GM23248 (cell line): Measurements from ENCODE around the gene GTPBP1. TPM values are rescaled to one million over a fixed set of nuclear protein-coding genes. Genes with fewer than 3 reads are reported as not detected.

Source experiments
- DNase-seq: peaks from one replicate; pipeline ENCODE4 v3.0.0-alpha.2; 2015
- H2AFZ ChIP-seq: fragments of 200-600 bp; sonication (generic); 2 replicates; pipeline ENCODE4 v1.6.1; 2016; ENCODE audit warnings: antibody characterized with exemption
- H3F3A ChIP-seq: fragments of 200-600 bp; sonication (generic); 2 replicates; pipeline ENCODE4 v1.6.1; 2016; ENCODE audit warnings: mild to moderate bottlenecking, antibody characterized with exemption, mixed run types; ENCODE audit not compliant: insufficient read depth
- H3K27ac ChIP-seq: fragments of 200-600 bp; sonication (generic); 2 replicates; pipeline ENCODE4 v1.5.1; 2016; ENCODE audit warnings: mild to moderate bottlenecking
- H3K27me3 ChIP-seq: fragments of 200-600 bp; sonication (generic); replicated peaks from 2 replicates; pipeline ENCODE4 v1.6.1; 2016; ENCODE audit warnings: mild to moderate bottlenecking; ENCODE audit not compliant: insufficient read depth
- H3K36me3 ChIP-seq: fragments of 200-600 bp; sonication (generic); 2 replicates; pipeline ENCODE4 v1.6.1; 2016; ENCODE audit warnings: low read depth, mild to moderate bottlenecking
- H3K4me1 ChIP-seq: fragments of 200-600 bp; sonication (generic); 2 replicates; pipeline ENCODE4 v1.6.1; 2016; ENCODE audit warnings: mild to moderate bottlenecking; ENCODE audit not compliant: insufficient read depth
- H3K4me2 ChIP-seq: fragments of 200-600 bp; sonication (generic); one replicate; pipeline ENCODE4 v1.6.1; 2016; ENCODE audit warnings: mild to moderate bottlenecking; ENCODE audit not compliant: unreplicated experiment
- H3K4me3 ChIP-seq: fragments of 200-600 bp; sonication (generic); 2 replicates; pipeline ENCODE4 v1.5.1; 2016; ENCODE audit warnings: mild to moderate bottlenecking
- H3K79me2 ChIP-seq: fragments of 200-600 bp; sonication (generic); 2 replicates; pipeline ENCODE4 v1.6.1; 2016; ENCODE audit warnings: mild to moderate bottlenecking; ENCODE audit not compliant: insufficient read depth
- H3K9ac ChIP-seq: fragments of 200-600 bp; sonication (generic); 2 replicates; pipeline ENCODE4 v1.6.1; 2016; ENCODE audit warnings: mild to moderate bottlenecking
- H3K9me2 ChIP-seq: fragments of 200-600 bp; sonication (generic); 2 replicates; pipeline ENCODE4 v1.6.1; 2016; ENCODE audit warnings: mixed run types, mild to moderate bottlenecking, moderate library complexity; ENCODE audit not compliant: insufficient read depth
- H3K9me3 ChIP-seq: fragments of 200-600 bp; sonication (generic); one replicate; pipeline ENCODE4 v1.6.1; 2017; ENCODE audit warnings: low read depth
- H4K20me1 ChIP-seq: fragments of 200-600 bp; sonication (generic); 2 replicates; pipeline ENCODE4 v1.6.0; 2016; ENCODE audit not compliant: insufficient read depth
- EZH2 ChIP-seq: fragments of 200-600 bp; sonication (generic); IDR thresholded peaks from 2 replicates; pipeline ENCODE4 v1.6.1; 2018; ENCODE audit warnings: antibody characterized with exemption, mild to moderate bottlenecking; ENCODE audit not compliant: insufficient read depth, poor library complexity, severe bottlenecking
- EZH2phosphoT487 ChIP-seq: fragments of 200-600 bp; sonication (generic); IDR thresholded peaks from 2 replicates; pipeline ENCODE4 v1.6.1; 2018; ENCODE audit warnings: antibody characterized with exemption, moderate library complexity, mild to moderate bottlenecking, low read depth; ENCODE audit not compliant: insufficient read depth
- WGBS, 2 experiments: methylation state at CpG; one replicate each; pipeline ENCODE4 v1.1.6; 2015 to 2017; ENCODE audit warnings: low lambda C conversion rate in 2 of 2, low coverage in 1 of 2; ENCODE audit errors: missing lambda C conversion rate in 2 of 2; 5-methylcytosine and 5-hydroxymethylcytosine counted together
- in situ Hi-C: fragments of 300-500 bp; cut with MboI; formaldehyde crosslinking; loops from 2 replicates; pipeline ENCODE4 v1.15.0; 2020
- polyA plus RNA-seq: library from polyadenylated mRNA; unstranded; fragments of >200 nt; fragmentation: Nextera tagmentation; extraction: Ambion mirVana; gene quantifications from 2 replicates; pipeline ENCODE4 v1.2.1, GENCODE V29; 2016
- total RNA-seq: library from RNA; depleted of rRNA; stranded (reverse); fragments of >200 nt; shearing (Covaris generic); gene quantifications from 2 replicates; pipeline ENCODE4 v1.2.3, GENCODE V29; 2014

The GTPBP1 gene
- total and polyA plus RNA-seq, 2 experiments from 2014 or later = 10.0 to 26.9 TPM

DNA sequence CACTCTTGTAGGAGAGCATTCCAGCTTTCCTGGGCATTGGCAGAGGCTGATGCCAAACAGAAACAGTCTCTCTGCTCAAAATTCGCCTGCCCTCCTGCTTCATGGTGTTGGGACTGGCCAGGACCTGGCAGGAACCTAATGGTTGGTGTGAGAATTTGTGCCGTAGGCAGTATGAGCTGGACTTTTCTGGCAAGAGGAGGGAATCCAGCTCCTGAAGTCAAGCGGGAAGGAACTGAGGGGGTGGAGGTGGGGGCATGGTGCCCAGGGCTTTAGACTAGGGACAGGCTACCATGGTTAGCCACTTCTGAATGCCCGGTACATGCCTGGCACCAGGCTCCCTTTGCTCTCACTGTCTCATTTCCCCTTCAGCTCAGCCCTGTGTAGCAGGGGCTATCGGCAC is 30.9 kb upstream of the GTPBP1 start:
- H2AFZ ChIP-seq = no peak overlapping the region
- no peak overlapping the region for H3K9ac ChIP-seq
- H3K9me2 ChIP-seq = no peaks in the 10 kb centered on the region
- no peaks in the 10 kb centered on the region for H3K9me3 ChIP-seq
- H3K4me3 ChIP-seq = no peak overlapping the region
- no peaks in the 10 kb centered on the region for H3F3A ChIP-seq
- H3K27me3 ChIP-seq = no peaks in the 10 kb centered on the region
- H3K4me2 ChIP-seq = no peak overlapping the region
- DNase-seq = peak; percentile 26
- in situ Hi-C loops = no loop called here
- H3K4me1 ChIP-seq = no peaks in the 10 kb centered on the region
- H3K79me2 ChIP-seq = no peaks in the 10 kb centered on the region
- no peak for TF ChIP-seq EZH2
- TF ChIP-seq EZH2phosphoT487 = no peak
- no peaks in the 10 kb centered on the region for H4K20me1 ChIP-seq
- no peak overlapping the region for H3K27ac ChIP-seq
- 72% methylated on average over 5 of the region's 5 CpGs for WGBS, 2 experiments
- H3K36me3 ChIP-seq = no peaks in the 10 kb centered on the region; the same call in 1 of the 2 replicates

DNA sequence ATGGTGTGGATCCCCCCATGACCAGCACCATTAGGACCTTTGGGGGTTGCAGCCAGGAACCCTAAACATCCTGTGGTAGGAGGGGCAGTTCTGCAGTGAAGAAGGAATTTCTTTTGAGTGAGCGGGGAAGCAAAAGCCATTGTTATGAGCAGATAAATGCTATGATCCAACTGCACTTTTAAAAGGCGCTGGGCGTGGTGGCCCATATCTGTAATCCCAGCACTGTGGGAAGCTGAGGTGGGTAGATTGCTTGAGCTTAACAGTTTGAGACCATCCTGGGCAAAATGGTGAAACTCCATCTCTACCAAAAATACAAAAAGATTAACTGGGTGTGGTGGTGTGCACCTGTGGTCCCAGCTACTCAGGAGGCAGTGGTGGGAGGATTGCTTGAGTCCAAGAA is 29.9 kb upstream of the GTPBP1 start:
- no peaks in the 10 kb centered on the region; the same call in 1 of the 2 replicates for H3K36me3 ChIP-seq
- no peaks in the 10 kb centered on the region for H3F3A ChIP-seq
- 0 out of 2 replicates have a peak, but pooled peaks cover 5% of the 10 kb centered on the region for H3K79me2 ChIP-seq
- no peaks in the 10 kb centered on the region for H3K4me1 ChIP-seq
- no peak for DNase-seq
- H4K20me1 ChIP-seq = no peaks in the 10 kb centered on the region
- H3K9me2 ChIP-seq = no peaks in the 10 kb centered on the region
- no peak overlapping the region for H3K4me2 ChIP-seq
- H3K9me3 ChIP-seq = no peaks in the 10 kb centered on the region
- WGBS, 2 experiments = 93 to 98% methylated on average over 3 of the region's 3 CpGs
- no peak for TF ChIP-seq EZH2phosphoT487
- no peak for TF ChIP-seq EZH2
- H3K9ac ChIP-seq = no peak overlapping the region
- in situ Hi-C loops = no loop called here
- no peaks in the 10 kb centered on the region for H3K27me3 ChIP-seq
- no peak overlapping the region for H3K27ac ChIP-seq
- H3K4me3 ChIP-seq = no peak overlapping the region
- no peak overlapping the region for H2AFZ ChIP-seq

DNA sequence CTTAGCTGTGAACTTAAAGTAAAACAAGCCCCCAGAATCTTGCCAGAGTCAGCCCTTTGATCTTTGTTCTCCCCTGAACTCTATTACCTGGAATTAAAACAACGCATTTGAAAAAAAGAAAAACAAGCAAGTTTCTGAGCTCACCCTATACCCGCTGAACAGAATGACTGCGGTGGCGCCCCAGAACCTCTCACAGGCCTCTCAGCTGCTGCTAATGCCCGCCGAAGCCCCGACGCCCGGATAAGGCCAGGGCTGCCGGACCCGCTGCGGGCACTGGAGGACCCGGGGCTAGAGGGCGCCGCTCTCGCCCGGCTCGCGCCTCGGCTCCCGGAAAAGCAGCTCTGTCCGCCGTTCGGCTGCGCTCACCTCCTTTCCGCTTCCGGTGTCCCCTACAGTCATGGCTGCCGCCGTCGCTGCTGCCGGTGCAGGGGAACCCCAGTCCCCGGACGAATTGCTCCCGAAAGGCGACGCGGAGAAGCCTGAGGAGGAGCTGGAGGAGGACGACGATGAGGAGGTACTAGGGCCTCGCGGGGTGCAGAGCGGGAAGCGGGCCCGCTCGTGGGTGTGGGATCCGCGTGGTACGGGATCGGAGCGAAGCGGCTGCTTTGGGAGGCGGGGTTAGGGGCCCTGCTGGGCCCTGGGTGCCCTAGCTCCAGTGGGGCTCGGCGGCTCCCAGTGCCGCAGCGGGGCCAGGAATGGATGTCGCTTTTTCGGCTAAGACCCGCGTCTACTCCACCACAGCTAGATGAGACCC is 24.0 kb upstream of the GTPBP1 start, which contains the start of gene TOMM22:
Gene TOMM22, plus strand, starts transcription at position 376 of the 754 bp plus-strand sequence. Its CDS starts 22 bp downstream, at position 398.
- H3K9ac ChIP-seq = peak within 1 kb of the TSS; percentile 90
- peaks cover 4% of the 10 kb centered on the region; the same call in 1 of the 2 replicates for H3K4me1 ChIP-seq
- TF ChIP-seq EZH2phosphoT487 (no peak), EZH2 (no peak)
- WGBS, 2 experiments = 1% methylated on average over 50 to 54 of the region's 60 CpGs
- H3K27me3 ChIP-seq = no peaks in the 10 kb centered on the region
- peak within 1 kb of the TSS; percentile 79 for H3K4me2 ChIP-seq
- peaks cover 24% of the 10 kb centered on the region for H3K36me3 ChIP-seq
- peaks cover 13% of the 10 kb centered on the region; the same call in 1 of the 2 replicates for H3F3A ChIP-seq
- H3K9me2 ChIP-seq = no peaks in the 10 kb centered on the region
- H3K4me3 ChIP-seq = peak within 1 kb of the TSS; percentile 94
- no peaks in the 10 kb centered on the region for H3K9me3 ChIP-seq
- DNase-seq = peak; percentile 95
- in situ Hi-C loops = no loop called here
- H3K79me2 ChIP-seq = peaks cover 41% of the 10 kb centered on the region
- H4K20me1 ChIP-seq = no peaks in the 10 kb centered on the region
- H3K27ac ChIP-seq = peak within 1 kb of the TSS; percentile 25
- H2AFZ ChIP-seq = peak within 1 kb of the TSS; percentile 95

DNA sequence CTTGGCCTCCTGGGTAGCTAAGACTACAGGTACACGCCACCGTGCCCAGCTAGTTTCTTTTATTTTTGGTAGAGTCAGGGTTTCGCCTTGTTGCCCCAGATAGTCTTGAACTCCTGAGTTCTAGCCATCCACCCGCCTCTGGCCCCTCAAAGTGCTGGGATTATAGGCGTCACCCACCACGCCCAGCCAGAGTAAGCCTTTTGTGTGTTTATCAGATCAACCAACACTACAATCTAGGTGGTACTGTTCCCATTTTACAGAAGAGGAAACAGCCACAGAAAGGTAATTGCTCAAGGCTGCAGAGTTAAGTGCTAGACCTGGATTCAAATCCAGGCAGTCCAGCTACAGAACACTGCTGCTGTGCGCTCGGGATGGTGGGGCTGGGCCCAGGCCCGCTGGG is 20.8 kb upstream of the GTPBP1 start:
- WGBS, 2 experiments = 89 to 95% methylated on average over 9 of the region's 9 CpGs
- TF ChIP-seq EZH2phosphoT487 = no peak
- TF ChIP-seq EZH2 = no peak
- in situ Hi-C loops = no loop called here
- no peak overlapping the region for H3K9ac ChIP-seq
- peaks cover 15% of the 10 kb centered on the region; the same call in 1 of the 2 replicates for H3F3A ChIP-seq
- H3K9me2 ChIP-seq = no peaks in the 10 kb centered on the region
- no peak overlapping the region for H3K4me3 ChIP-seq
- peaks cover 44% of the 10 kb centered on the region for H3K36me3 ChIP-seq
- H3K27ac ChIP-seq = no peak overlapping the region
- DNase-seq = no peak
- H3K4me2 ChIP-seq = no peak overlapping the region
- no peaks in the 10 kb centered on the region for H4K20me1 ChIP-seq
- H3K9me3 ChIP-seq = no peaks in the 10 kb centered on the region
- peaks cover 4% of the 10 kb centered on the region; the same call in 1 of the 2 replicates for H3K4me1 ChIP-seq
- peaks cover 61% of the 10 kb centered on the region for H3K79me2 ChIP-seq
- H2AFZ ChIP-seq = no peak overlapping the region
- H3K27me3 ChIP-seq = no peaks in the 10 kb centered on the region
